Brain pericyte (primary cell): ENCODE measurements around the gene ORAI1.
"Not testable (repeated sequence)": the region's sequence is repeated elsewhere in the genome, so short reads cannot be mapped to it uniquely, and the experiment has no call there.

Experiments used
- DNase-seq: peaks from one replicate; pipeline ENCODE4 v3.0.0-alpha.2; 2012; ENCODE audit warnings: low read depth, low spot score

Gene ORAI1

DNA sequence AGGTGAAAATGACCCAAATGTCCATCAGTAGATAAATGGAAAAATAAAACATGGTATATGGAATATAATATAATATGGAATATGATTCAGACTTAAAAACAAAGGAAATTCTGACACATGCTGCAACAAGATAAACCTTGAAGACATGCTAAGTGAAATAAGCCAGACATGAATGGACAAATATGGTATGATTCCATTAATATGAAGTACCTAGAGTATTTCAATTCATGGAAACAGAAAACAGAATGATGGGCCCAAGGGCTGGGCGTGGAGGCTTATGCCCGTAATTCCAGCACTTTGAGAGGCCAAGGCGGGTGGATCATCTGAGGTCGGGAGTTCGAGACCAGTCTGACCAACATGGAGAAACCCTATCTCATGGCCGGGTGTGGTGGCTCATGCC lies 22.7 kb upstream of the ORAI1 start:
- no peak for DNase-seq

DNA sequence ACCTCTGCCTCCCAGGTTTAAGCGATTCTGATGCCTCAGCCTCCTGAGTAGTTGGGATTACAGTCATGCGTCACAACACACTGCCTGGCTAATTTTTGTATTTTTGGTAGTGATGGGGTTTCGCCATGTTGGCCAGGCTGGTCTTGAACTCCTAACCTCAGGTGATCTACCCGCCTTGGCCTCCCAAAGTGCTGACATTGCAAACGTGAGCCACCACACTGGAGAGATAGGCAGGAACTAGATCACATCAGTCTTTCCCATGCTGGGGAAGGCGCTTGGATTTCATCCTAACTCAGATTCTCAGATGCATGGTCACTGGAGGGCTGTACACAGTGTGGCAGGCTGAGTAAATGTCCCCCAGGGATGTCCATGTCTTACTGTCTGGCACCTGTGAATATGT lies 18.0 kb upstream of the ORAI1 start:
- DNase-seq, result no peak

DNA sequence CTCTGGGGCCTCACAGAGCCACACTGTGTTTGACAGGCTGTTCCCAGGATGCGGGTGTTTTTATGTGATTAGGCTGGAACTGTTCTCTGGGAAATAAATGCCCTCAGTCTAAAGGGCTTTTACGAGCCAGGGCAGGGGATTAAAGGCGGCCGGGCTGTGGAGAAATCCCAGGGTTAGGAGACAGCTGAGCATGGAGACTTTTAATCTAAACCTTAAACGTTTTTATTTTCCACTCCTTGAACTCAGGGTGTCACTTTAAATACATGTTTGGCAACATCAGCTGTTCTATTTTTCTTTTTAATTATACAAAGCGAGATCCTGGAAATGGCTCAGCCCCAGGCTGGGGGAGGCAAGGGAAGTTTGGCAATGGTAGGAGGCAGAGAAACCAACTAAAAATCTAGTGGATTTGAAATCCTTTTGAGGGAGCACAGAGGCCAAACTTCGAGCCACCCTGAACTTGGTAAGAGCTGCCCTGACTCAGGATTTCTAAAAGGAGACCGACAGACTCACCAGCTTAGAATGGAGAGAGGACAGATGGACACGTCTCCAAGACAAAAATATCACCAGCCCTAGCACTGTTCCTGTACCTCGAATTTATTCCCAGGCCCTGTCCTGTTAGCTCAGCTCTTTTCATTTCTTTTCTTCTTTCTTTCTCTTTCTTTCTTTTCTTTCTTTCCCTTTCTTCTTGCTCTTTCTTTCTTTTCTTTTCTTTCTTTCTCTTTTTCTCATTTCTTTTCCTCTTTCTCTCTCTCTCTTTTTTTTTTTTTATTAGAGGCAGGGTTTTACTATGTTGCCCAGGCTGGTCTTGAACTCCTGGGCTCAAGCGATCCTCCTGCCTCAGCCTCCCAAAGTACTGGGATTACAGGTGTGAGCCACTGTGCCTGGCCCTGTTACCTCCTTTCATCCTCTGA lies 15.8 kb upstream of the ORAI1 start:
- no peak for DNase-seq

DNA sequence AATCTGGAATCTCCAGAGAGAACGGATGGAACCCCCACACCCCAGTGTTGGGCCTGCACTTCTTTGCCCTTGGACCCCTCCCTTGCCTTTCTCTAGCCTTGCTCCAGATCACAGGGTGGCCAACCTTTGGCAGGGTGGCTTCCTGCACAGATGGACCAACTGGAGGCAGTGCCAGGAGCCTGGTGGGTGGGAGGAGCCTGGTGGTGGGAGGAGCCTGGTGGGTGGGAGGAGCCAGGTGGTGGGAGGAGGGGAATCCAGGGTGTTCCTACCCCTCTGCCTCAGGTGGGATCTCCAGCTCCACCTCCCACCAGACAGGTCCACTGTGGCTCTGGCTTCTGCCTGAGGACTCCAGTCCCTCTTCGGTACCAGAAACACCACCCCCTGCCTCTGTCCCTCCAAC lies 15.0 kb upstream of the ORAI1 start:
- no peak for DNase-seq

DNA sequence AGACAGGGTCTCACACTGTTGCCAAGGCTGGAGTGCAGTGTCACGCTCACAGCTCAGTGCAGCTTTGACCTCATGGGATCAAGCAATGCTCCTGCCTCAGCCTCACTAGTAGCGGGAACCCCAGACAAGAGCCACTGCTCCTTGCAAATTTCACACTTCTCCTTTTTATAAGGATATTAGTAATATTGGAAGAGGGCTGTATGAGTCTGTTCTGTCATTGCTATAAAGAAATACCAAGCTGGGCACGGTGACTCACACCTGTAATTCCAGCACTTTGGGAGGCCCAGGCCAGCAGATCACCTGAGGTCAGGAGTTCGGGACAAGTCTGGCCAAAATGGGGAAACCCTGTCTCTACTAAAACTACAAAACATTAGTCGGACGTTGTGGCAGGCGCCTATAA lies 12.9 kb upstream of the ORAI1 start:
- no peak for DNase-seq

DNA sequence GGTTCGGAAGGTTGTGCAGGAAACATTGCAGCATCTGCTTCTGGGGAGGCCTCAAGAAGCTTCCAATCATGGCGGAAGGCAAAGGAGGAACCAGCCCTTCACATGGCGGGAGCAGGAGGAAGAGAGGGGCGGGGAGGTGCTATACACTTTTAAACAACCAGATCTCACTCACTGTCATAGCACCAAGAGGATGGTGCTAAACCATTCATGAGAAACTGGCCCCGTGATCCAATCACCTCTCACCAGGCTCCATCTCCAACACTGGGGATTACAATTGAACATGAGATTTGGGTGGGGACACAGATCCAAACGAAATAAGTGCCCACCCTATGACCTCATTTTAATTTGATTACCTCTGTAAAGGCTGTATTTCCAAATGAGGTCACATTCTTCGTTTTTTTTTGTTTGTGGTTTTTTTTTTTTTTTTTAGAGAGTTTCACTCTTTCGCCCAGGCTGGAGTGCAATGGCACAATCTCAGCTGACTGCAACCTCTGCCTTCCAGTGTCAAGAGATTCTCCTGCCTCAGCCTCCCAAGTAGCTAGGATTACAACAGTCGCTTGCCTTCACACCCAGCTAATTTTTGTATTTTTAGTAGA lies 11.4 kb upstream of the ORAI1 start:
- no peak for DNase-seq

DNA sequence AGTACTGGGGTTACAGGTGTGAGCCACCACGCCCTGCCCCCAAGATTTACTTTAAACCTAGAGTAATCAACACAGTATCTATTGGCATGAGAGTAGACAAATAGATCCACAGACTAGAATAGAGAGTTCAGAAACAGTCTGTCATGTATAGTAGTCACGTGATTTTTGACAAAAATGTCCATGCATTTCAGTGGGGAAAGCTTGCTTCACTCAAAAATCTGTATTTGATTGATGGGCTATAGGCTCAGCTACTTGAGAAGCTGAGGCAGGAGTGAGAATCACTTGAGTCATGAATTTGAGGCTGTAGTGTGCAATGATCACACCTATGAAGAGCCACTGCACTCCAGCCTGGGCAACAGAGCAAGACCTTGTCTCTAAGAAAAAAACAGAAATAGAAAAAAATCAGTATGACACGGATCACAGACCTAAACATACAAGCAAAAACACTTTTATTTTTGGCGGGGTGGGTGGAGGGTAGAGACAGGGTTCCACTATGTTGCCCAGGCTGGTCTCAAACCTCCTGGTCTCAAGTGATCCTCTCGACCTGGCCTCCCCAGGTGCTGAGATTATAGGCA lies 7.6 kb upstream of the ORAI1 start:
- DNase-seq, result no peak

DNA sequence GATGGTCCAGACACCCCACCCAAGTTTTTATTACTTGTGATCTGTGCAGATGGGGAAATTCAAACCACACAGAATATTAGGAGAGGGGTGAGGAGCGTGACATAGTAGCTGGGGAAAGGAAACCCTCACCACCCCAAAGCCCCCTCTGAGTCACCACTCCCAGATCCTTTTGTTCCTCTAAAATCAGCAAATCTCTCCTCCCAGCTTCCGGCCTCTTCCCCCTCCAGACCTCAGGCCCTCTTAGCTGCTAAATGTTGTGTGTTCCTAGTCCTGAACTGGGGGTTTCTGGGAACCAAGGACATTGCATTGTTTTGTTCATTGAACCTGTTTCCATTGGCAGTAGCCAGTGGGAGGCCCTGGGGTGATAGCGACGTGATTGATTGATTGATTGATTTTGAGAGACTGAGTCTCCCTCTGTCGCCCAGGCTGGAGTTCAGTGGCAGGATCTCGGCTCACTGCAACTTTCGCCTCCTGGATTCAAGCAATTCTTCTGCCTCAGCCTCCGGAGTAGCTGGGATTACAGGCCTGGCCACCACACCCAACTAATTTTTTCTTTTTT lies 5.9 kb upstream of the ORAI1 start:
- no peak for DNase-seq

DNA sequence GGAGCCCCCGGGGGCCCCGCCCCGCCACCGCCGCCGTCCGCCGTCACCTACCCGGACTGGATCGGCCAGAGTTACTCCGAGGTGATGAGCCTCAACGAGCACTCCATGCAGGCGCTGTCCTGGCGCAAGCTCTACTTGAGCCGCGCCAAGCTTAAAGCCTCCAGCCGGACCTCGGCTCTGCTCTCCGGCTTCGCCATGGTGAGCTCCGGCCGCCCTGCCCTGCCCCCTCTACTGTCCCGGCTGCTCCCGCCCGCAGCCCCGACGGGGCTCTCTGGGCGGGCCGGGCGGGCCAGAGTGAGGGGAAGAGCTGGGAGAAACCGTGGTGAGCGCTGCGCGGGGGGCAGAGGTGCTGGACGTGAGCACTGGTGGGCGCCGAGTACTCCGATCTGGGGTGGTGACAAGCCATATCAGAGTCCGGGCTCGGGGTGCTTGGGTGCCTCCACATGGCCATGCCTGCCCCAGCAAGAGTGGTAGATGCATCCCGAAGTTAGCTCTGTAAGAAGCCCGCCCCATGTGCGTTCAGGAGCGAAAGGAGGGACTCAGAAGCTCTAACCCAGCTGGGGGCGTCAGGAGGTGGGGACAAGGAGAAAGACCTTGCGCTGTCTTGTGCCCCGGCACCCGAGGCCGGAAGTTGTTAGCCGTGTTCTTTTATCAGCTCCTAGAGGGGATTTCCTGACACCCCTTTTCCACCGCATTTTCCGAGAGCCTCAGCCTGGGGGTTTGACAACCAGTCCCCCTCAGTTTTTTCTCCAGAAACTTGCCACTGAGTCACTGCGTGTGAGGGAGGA lies 717 bp downstream of the ORAI1 start:
- no peak for DNase-seq

DNA sequence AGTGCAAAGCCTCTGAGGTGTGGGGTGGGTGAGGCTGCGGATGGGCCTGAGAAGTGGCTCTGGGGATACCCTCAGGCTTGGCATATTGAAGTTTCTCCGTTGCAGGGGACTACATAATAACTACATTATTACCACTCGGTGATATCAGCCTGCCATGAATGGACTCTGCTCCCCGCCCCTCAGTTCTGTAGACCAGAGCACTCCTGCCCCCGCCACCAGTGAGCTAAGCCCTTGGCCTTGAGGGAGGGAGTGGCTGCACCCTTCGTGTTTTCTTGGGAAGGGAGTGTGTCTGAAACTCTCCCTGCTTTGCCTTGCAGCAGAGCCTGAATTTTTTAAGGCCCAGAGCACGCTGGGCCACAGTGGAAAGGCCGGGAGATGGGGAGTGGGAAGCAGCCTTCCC lies 1.7 kb downstream of the ORAI1 start:
- DNase-seq, result no peak

DNA sequence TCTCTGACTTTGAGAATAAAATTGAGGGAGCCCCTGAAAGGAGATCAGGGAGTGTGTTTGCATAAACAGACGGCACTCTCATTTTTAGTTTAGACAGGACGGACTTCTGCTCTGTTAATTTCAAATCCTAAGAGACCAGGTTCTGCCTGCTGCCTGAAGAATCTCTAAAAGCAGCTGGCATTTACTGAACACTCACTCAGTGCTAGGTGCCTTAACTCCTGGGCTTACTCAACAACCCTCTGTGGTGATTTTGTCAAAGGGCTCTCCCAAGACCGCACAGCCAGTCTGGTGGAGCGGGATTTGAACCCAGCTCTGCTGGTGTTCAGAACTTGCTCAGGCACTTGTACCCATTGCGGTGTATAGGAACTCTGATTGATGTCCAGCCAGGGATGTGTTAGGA lies 2.2 kb downstream of the ORAI1 start:
- DNase-seq, result no peak

DNA sequence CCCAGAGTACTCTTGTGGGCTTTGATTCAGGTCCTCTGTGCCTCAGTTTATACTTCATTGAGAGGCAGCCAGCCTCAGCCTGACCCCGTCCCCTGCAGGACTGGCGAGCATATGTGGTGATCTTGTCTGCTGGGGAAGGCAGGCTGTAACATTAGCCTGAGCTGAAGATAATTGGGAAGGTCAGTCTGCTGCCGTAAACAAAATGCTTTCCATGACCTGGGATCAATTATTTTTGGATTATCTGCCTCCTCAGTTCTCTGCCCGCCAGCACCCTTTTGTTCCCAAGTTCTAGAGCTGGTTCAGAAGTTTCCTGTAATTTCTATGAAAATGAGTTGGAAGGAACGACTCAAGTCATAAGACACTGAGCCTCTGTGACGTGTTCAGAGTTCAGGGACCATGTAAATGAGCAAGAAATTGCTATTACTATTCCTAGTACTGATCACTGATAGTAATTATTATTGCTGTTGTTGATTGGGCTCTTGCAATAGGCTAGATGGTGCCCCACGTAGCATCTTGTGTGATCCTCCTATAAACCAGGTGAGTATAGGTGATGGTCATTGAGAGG lies 4.5 kb downstream of the ORAI1 start:
- DNase-seq, result no peak

DNA sequence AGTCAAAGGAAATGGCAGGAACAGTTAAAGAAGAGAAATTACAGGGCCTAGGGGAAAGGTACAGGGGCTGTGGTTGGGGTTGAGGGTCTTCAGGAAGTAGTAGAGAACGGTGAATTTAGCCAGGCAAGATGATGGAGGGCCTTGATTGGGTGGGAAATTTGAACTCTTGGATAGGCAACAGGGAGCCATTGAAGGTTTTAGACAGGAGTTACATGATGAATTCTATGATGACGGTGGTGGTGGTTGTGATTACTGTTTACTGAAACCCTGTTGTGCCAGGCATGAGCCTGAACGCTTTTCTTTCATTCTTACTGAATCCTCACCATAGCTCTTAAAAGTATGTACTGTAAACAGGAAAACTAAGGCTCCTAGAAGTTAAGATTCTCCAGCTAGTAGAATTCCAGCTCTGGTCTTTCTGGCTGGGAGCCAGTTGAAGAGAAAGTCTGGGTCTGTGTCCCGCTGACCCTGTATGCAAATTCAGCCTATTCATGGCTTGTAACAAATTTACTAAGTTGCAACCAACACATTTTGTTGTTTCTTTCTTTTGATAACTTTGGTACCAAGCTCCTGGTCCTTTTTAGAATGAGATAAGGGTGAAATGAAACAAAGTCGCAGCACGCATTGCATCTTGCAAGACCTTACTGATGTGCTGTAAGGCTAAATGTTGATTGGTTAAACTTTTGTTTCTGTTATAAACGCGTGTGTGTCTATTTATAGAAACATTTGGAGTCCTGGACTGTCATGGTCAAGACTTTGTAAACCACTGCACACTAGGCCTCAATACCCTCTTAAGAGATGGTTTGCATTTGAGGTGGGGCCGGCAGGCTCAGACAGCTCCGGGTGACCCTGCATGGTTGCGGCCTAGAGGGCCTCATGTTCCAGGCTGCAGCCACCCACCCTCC lies 6.0 kb downstream of the ORAI1 start:
- no peak for DNase-seq

DNA sequence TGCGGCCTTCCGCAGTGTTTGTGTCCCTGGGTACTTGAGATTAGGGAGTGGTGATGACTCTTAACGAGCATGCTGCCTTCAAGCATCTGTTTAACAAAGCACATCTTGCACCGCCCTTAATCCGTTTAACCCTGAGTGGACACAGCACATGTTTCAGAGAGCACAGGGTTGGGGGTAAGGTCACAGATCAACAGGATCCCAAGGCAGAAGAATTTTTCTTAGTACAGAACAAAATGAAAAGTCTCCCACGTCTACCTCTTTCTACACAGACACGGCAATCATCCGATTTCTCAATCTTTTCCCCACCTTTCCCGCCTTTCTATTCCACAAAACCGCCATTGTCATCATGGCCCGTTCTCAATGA lies 7.5 kb downstream of the ORAI1 start:
- not testable (repeated sequence) for DNase-seq

DNA sequence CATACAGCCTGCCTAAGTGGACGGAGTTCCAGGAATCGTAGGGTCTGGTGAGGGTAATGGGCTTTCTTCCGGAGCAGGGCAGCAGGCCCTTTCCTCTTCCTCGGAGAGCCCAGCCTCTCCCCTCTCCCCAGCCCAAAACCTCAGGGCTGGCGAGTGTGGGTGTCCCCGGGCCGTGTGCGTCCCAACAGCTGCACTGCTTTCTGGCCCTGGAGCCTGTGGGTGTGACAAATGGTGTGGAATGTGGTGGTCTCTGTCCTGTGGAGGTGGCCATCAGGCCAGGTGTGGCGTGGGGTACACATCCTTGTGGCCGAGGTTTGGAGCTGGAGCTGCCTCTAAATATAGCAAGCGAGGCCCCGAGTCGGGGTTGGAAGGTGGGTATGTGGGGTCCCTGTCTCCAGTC lies 8.5 kb downstream of the ORAI1 start:
- DNase-seq, result no peak

DNA sequence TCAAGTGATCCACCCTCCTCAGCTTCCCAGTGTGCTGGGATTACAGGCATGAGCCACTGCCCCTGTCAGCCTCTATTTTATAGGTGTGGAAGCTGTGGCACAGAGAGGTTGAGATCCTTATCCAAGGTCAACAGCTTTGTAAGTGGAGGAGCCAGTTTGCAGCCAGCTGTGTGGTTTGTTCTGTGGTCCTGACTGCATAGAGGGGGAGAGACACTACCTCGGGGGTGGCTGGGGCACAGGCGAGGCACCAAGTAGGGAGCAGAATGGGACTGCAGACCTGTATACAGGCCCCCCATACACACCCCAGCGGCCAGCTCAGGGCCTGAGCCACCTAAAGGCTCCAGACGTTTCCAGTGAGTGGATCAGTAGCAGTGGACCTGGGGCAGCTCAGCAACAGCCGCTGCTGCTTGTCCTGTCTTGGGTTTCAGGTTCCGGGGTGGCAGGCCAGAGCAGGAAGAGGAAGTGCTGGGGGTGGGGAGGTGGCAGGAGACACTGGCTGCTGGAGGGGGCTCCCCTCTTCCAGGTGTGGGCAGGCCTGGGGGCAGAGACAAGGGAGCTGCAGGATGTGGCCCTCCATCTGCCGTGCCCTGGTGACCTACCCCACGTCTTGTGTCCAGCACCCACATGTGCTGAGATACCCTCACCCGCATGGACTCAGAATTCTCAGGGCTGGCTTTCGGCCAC lies 11.0 kb downstream of the ORAI1 start:
- DNase-seq, result no peak

DNA sequence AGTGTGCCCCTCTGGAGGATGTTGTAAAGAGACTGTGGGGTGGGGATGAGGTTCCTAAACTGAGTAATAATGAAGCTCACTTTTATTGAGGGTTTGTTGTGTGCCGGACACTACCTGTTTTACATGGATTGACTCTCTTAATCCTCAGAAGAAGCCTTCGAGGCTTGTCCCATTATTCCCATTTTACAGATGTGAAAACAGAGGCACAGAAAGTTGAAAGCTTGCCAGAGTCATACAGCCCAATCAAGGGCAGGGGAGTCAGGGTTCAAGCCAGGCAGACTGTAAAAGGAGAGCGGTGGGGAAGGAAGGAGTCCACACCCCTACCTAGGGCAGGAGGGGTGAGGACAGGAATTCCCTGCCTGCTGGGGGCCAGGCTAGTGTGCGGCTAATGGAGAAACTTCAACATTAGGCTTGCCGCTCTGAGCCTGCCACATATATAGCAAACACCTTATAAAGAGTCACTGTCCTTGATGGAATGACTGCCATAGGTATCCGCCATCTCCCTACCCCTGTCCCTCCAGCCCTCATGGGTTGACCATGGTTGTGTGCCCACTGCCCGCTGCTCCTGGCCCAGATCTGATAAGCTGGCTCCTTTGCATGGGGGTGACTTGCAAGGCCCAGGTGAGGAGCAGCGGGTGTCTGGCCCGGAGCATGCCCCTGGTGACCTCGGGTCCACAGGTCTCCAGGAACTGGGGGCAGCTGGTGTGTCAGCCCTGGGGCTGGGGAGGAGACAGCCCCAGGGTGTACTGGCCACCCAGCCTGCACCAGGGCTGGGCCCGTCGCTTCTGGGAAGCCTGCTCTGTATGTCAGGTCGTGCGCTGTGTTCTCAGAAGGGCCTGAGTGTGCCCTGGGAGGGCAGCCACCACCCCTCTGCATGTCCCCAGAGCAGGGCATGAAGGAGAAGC lies 12.2 kb downstream of the ORAI1 start:
- no peak for DNase-seq

DNA sequence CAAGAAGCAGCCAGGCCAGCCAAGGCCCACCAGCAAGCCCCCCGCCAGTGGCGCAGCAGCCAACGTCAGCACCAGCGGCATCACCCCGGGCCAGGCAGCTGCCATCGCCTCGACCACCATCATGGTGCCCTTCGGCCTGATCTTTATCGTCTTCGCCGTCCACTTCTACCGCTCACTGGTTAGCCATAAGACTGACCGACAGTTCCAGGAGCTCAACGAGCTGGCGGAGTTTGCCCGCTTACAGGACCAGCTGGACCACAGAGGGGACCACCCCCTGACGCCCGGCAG lies 15.0 kb downstream of the ORAI1 start:
- DNase-seq, result no peak

DNA sequence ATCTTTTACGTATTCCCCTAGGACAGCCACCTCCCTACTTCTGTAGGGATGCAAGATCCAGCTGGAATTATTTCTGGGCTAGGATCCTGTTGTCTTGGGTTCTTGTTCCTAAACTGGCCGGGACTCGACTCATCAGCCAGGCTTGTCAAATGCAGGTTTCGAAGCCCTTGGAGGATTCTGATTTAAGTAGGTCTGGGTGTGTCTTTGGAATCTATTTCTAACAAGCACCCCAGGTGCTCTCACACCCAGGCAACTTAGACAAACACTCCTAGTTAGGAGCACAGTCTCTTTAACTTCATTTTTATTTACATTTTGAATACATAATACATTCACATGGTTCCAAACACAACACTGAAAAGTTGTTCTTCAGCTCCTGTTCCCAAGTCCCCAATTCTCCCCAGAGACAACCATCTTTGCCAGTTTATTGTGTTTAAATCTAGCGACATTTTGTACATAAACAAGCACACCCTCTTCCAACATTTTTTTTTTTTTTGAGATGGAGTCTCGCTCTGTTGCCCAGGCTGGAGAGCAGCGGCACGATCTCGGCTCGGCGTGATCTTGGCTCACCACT lies 22.2 kb downstream of the ORAI1 start:
- DNase-seq, result no peak
